Left ventricle myocardium superior (tissue), 1 donor: ENCODE data around the gene CD300E. TPM values are rescaled to one million over a fixed set of nuclear protein-coding genes. Genes with fewer than 3 reads are reported as not detected.
"Not testable (repeated sequence)": the region's sequence is repeated elsewhere in the genome, so short reads cannot be mapped to it uniquely, and the experiment has no call there.

Experiments used
- ATAC-seq: fragments of 200-7000 bp; cut with Tn5 transposase; one replicate; pipeline ENCODE4 v1.9.1; 2020; ENCODE audit warnings: mild to moderate bottlenecking, moderate library complexity
- DNase-seq: peaks from one replicate; pipeline ENCODE4 v3.0.0-alpha.2; 2020
- intact Hi-C: fragments of 100-400 bp; cut with micrococcal nuclease; formaldehyde crosslinking; loops from one replicate; pipeline ENCODE4 v1.11.0; 2022
- total RNA-seq: library from RNA; stranded (reverse); fragmentation: NEBNext Ultra II Directional; extraction: Animal tissue kit (Norgen Biotek cat#: 25700); gene quantifications from one replicate; pipeline ENCODE4 v1.2.1, GENCODE V29; 2021
- donor health status: DM: no; HTN: yes; CAD: no; lungs with severe emphysema.

CD300E gene
- total RNA-seq, 1 donor from 2014 or later, result 0.27 TPM

GRCh38 chr17:74603746-74604145 is 19.8 kb downstream of the CD300E start:
- intact Hi-C loops, result no loop called here
- DNase-seq (no peak), ATAC-seq (no peak)

GRCh38 chr17:74603037-74603635 is 20.4 kb downstream of the CD300E start:
- ATAC-seq, result peak; percentile 18
- no peak for DNase-seq
- intact Hi-C loops, result no loop called here

- DNase-seq (no peak), ATAC-seq (peak; percentile 42)
- intact Hi-C loops, result no loop called here
Observed at GRCh38 chr17:74601944-74602572, 21.5 kb downstream of the CD300E start.

- peak; percentile 41 for DNase-seq
- peak; percentile 73 for ATAC-seq
- intact Hi-C loops, result no loop called here
Observed at GRCh38 chr17:74599448-74599939, 24.0 kb downstream of the CD300E start.

- intact Hi-C loops, result no loop called here
- no peak for DNase-seq
- ATAC-seq, result peak; percentile 33
Observed at GRCh38 chr17:74599023-74599399, 24.5 kb downstream of the CD300E start.

- intact Hi-C loops, result no loop called here
- no peak for ATAC-seq
- no peak for DNase-seq
Observed at GRCh38 chr17:74598346-74599022, 25.1 kb downstream of the CD300E start.

GRCh38 chr17:74597069-74597790 is 26.3 kb downstream of the CD300E start:
- ATAC-seq, result no peak
- intact Hi-C loops, result no loop called here

GRCh38 chr17:74595037-74595750 is 28.3 kb downstream of the CD300E start:
- intact Hi-C loops, result no loop called here

More at GRCh38 chr17:74597069-74597790, 26.3 kb downstream of the CD300E start:
- no peak for DNase-seq

GRCh38 chr17:74592087-74592990 is 31.2 kb downstream of the CD300E start, which contains the start of gene CD300LD:
Gene CD300LD, minus strand, starts transcription at chr17:74592283. Its CDS starts 81 bp downstream, at chr17:74592202.
- no peak for ATAC-seq
- DNase-seq, result no peak
- intact Hi-C loops, result no loop called here

More at GRCh38 chr17:74595037-74595750, 28.3 kb downstream of the CD300E start:
- ATAC-seq (no peak), DNase-seq (no peak)

- no peak for DNase-seq
- no peak for ATAC-seq
- intact Hi-C loops, result no loop called here
Observed at GRCh38 chr17:74591503-74591902, 32.0 kb downstream of the CD300E start.

- DNase-seq (no peak), ATAC-seq (peak; percentile 44)
- intact Hi-C loops, result no loop called here
Observed at GRCh38 chr17:74585711-74586110, 37.8 kb downstream of the CD300E start.

GRCh38 chr17:74584292-74585060 is 39.1 kb downstream of the CD300E start:
- intact Hi-C loops, result no loop called here
- ATAC-seq, result no peak
- no peak for DNase-seq

- intact Hi-C loops, result no loop called here
- ATAC-seq (no peak), DNase-seq (no peak)
Observed at GRCh38 chr17:74582633-74583032, 40.9 kb downstream of the CD300E start.

GRCh38 chr17:74579900-74580299 is 43.6 kb downstream of the CD300E start:
- intact Hi-C loops, result no loop called here

GRCh38 chr17:74578979-74579378 is 44.6 kb downstream of the CD300E start:
- intact Hi-C loops, result no loop called here
- DNase-seq (no peak), ATAC-seq (no peak)

More at GRCh38 chr17:74579900-74580299, 43.6 kb downstream of the CD300E start:
- no peak for ATAC-seq
- no peak for DNase-seq

- DNase-seq (no peak), ATAC-seq (no peak)
- intact Hi-C loops, result no loop called here
Observed at GRCh38 chr17:74574489-74575142, 48.9 kb downstream of the CD300E start.

GRCh38 chr17:74573635-74574034 is 49.9 kb downstream of the CD300E start:
- intact Hi-C loops, DNase-seq, ATAC-seq: not testable (repeated sequence)
